Activated naive CD8-positive, alpha-beta T cell treated with anti-CD3 and anti-CD28 coated beads for 36 hours (primary cell): ENCODE measurements around the gene AIF1L. TPM values are rescaled to one million over a fixed set of nuclear protein-coding genes. Genes with fewer than 3 reads are reported as not detected.
A peak's percentile ranks its signal among the peaks of the same experiment; 100 is the strongest.
"Not testable (repeated sequence)": the region's sequence is repeated elsewhere in the genome, so short reads cannot be mapped to it uniquely, and the experiment has no call there.

ENCODE experiments used
- DNase-seq: peaks from one replicate; pipeline ENCODE4 v3.0.0; 2021
- H3K27ac Mint-ChIP-seq: one replicate; pipeline ENCODE4 v1.8.0; 2022; ENCODE audit warnings: mild to moderate bottlenecking, moderate library complexity, mixed read lengths
- H3K27me3 Mint-ChIP-seq: one replicate; pipeline ENCODE4 v1.8.0; 2022; ENCODE audit warnings: mild to moderate bottlenecking, mixed read lengths
- H3K36me3 Mint-ChIP-seq: one replicate; pipeline ENCODE4 v1.8.0; 2021; ENCODE audit warnings: mild to moderate bottlenecking, mixed read lengths
- H3K4me1 Mint-ChIP-seq: one replicate; pipeline ENCODE4 v1.8.0; 2021; ENCODE audit warnings: mixed read lengths
- H3K4me3 Mint-ChIP-seq: one replicate; pipeline ENCODE4 v1.8.0; 2022; ENCODE audit warnings: mild to moderate bottlenecking, moderate library complexity, mixed read lengths
- H3K9me3 Mint-ChIP-seq: one replicate; pipeline ENCODE4 v1.8.0; 2022; ENCODE audit warnings: mixed read lengths
- total RNA-seq, 2 experiments: library from RNA; stranded (reverse); gene quantifications; one replicate each; pipeline ENCODE4 v1.2.3, GENCODE V29; 2021

AIF1L gene
- total RNA-seq, 2 experiments from 2014 or later, result 0.92 to 1.3 TPM

GRCh38 chr9:131090025-131090787, 6.1 kb upstream of the AIF1L start:
- H3K9me3 Mint-ChIP-seq, result no peaks in the 10 kb centered on the region
- H3K4me3 Mint-ChIP-seq, result no peak overlapping the region
- no peaks in the 10 kb centered on the region for H3K4me1 Mint-ChIP-seq
- H3K27ac Mint-ChIP-seq, result no peak overlapping the region
- H3K36me3 Mint-ChIP-seq, result no peaks in the 10 kb centered on the region
- DNase-seq, result no peak
- H3K27me3 Mint-ChIP-seq, result peaks cover 12% of the 10 kb centered on the region

- Mint-ChIP-seq H3K27ac (no peak overlapping the region), H3K9me3 (no peaks in the 10 kb centered on the region), H3K4me3 (no peak overlapping the region), H3K36me3 (no peaks in the 10 kb centered on the region), H3K4me1 (peaks cover 3% of the 10 kb centered on the region), H3K27me3 (peaks cover 21% of the 10 kb centered on the region)
- no peak for DNase-seq
Measured at GRCh38 chr9:131091352-131091992, 4.9 kb upstream of the AIF1L start.

- H3K9me3 Mint-ChIP-seq, result no peaks in the 10 kb centered on the region
- peaks cover 3% of the 10 kb centered on the region for H3K4me1 Mint-ChIP-seq
- no peak overlapping the region for H3K4me3 Mint-ChIP-seq
- peaks cover 25% of the 10 kb centered on the region for H3K27me3 Mint-ChIP-seq
- no peak overlapping the region for H3K27ac Mint-ChIP-seq
- DNase-seq, result no peak
- H3K36me3 Mint-ChIP-seq, result no peaks in the 10 kb centered on the region
Measured at GRCh38 chr9:131092030-131092429, 4.3 kb upstream of the AIF1L start.

- no peak overlapping the region for H3K27ac Mint-ChIP-seq
- DNase-seq, result no peak
- H3K27me3 Mint-ChIP-seq, result peaks cover 31% of the 10 kb centered on the region
Measured at GRCh38 chr9:131092548-131093440, 3.5 kb upstream of the AIF1L start.

GRCh38 chr9:131094015-131094414, 2.3 kb upstream of the AIF1L start:
- H3K36me3 Mint-ChIP-seq, result no peaks in the 10 kb centered on the region
- no peaks in the 10 kb centered on the region for H3K9me3 Mint-ChIP-seq
- H3K27me3 Mint-ChIP-seq, result peaks cover 34% of the 10 kb centered on the region
- no peak for DNase-seq
- no peak overlapping the region for H3K27ac Mint-ChIP-seq
- no peak overlapping the region for H3K4me3 Mint-ChIP-seq
- peaks cover 6% of the 10 kb centered on the region for H3K4me1 Mint-ChIP-seq

More at GRCh38 chr9:131092548-131093440, 3.5 kb upstream of the AIF1L start:
- no peaks in the 10 kb centered on the region for H3K9me3 Mint-ChIP-seq
- H3K4me1 Mint-ChIP-seq, result peaks cover 6% of the 10 kb centered on the region
- no peak overlapping the region for H3K4me3 Mint-ChIP-seq
- H3K36me3 Mint-ChIP-seq, result no peaks in the 10 kb centered on the region

- H3K4me3 Mint-ChIP-seq, result no peak overlapping the region
- H3K27ac Mint-ChIP-seq, result no peak overlapping the region
- no peaks in the 10 kb centered on the region for H3K9me3 Mint-ChIP-seq
- DNase-seq, result no peak
- peaks cover 6% of the 10 kb centered on the region for H3K4me1 Mint-ChIP-seq
- peaks cover 34% of the 10 kb centered on the region for H3K27me3 Mint-ChIP-seq
- no peaks in the 10 kb centered on the region for H3K36me3 Mint-ChIP-seq
Measured at GRCh38 chr9:131094622-131095021, 1.7 kb upstream of the AIF1L start.

GRCh38 chr9:131095666-131096268, 564 bp upstream of the AIF1L start:
- no peak for DNase-seq
- Mint-ChIP-seq H3K4me1 (peaks cover 6% of the 10 kb centered on the region), H3K36me3 (no peaks in the 10 kb centered on the region), H3K4me3 (peak overlapping the region; percentile 66), H3K9me3 (no peaks in the 10 kb centered on the region), H3K27ac (no peak overlapping the region), H3K27me3 (peaks cover 34% of the 10 kb centered on the region)

- Mint-ChIP-seq H3K36me3 (no peaks in the 10 kb centered on the region), H3K27me3 (peaks cover 34% of the 10 kb centered on the region), H3K9me3 (no peaks in the 10 kb centered on the region), H3K4me1 (peaks cover 6% of the 10 kb centered on the region), H3K4me3 (peak overlapping the region; percentile 53), H3K27ac (no peak overlapping the region)
- no peak for DNase-seq
Measured at GRCh38 chr9:131097126-131097947, 1.0 kb downstream of the AIF1L start.

GRCh38 chr9:131097948-131098278, 1.6 kb downstream of the AIF1L start:
- H3K4me3 Mint-ChIP-seq, result no peak overlapping the region
- H3K4me1 Mint-ChIP-seq, result peaks cover 6% of the 10 kb centered on the region

GRCh38 chr9:131098391-131099101, 2.2 kb downstream of the AIF1L start:
- no peaks in the 10 kb centered on the region for H3K9me3 Mint-ChIP-seq
- H3K27ac Mint-ChIP-seq, result no peak overlapping the region
- no peaks in the 10 kb centered on the region for H3K36me3 Mint-ChIP-seq
- peaks cover 34% of the 10 kb centered on the region for H3K27me3 Mint-ChIP-seq
- H3K4me3 Mint-ChIP-seq, result no peak overlapping the region
- DNase-seq, result no peak
- H3K4me1 Mint-ChIP-seq, result peaks cover 6% of the 10 kb centered on the region

More at GRCh38 chr9:131097948-131098278, 1.6 kb downstream of the AIF1L start:
- H3K36me3 Mint-ChIP-seq, result no peaks in the 10 kb centered on the region
- H3K27me3 Mint-ChIP-seq, result peaks cover 34% of the 10 kb centered on the region
- H3K27ac Mint-ChIP-seq, result no peak overlapping the region
- no peaks in the 10 kb centered on the region for H3K9me3 Mint-ChIP-seq
- DNase-seq, result no peak

- H3K36me3 Mint-ChIP-seq, result no peaks in the 10 kb centered on the region
- peaks cover 33% of the 10 kb centered on the region for H3K27me3 Mint-ChIP-seq
- H3K4me1 Mint-ChIP-seq, result peaks cover 6% of the 10 kb centered on the region
- no peak overlapping the region for H3K4me3 Mint-ChIP-seq
- H3K27ac Mint-ChIP-seq, result no peak overlapping the region
- no peak for DNase-seq
- no peaks in the 10 kb centered on the region for H3K9me3 Mint-ChIP-seq
Measured at GRCh38 chr9:131099102-131099606, 2.8 kb downstream of the AIF1L start.

GRCh38 chr9:131099845-131100244, 3.5 kb downstream of the AIF1L start:
- H3K4me3 Mint-ChIP-seq, H3K4me1 Mint-ChIP-seq, H3K27ac Mint-ChIP-seq, H3K36me3 Mint-ChIP-seq, DNase-seq, H3K9me3 Mint-ChIP-seq: not testable (repeated sequence)
- peaks cover 26% of the 10 kb centered on the region for H3K27me3 Mint-ChIP-seq

GRCh38 chr9:131100445-131100844, 4.1 kb downstream of the AIF1L start:
- H3K4me1 Mint-ChIP-seq, result peaks cover 6% of the 10 kb centered on the region
- no peak overlapping the region for H3K27ac Mint-ChIP-seq
- peaks cover 20% of the 10 kb centered on the region for H3K27me3 Mint-ChIP-seq
- no peak overlapping the region for H3K4me3 Mint-ChIP-seq
- no peak for DNase-seq
- no peaks in the 10 kb centered on the region for H3K36me3 Mint-ChIP-seq
- no peaks in the 10 kb centered on the region for H3K9me3 Mint-ChIP-seq
